ENCODE results near the gene TPTE2.
A peak's percentile ranks its signal among the peaks of the same experiment; 100 is the strongest.
"Not testable (repeated sequence)": the region's sequence is repeated elsewhere in the genome, so short reads cannot be mapped to it uniquely, and the experiment has no call there.

TPTE2 gene

GRCh38 chr13:19561127-19561582, at the start of gene TPTE2:
TPTE2 (minus strand) TSS chr13:19561532; CDS start chr13:19503234, 58,298 bp downstream.
- not testable (repeated sequence) for DNase-seq (ENCODE audit: low read depth)

DNA sequence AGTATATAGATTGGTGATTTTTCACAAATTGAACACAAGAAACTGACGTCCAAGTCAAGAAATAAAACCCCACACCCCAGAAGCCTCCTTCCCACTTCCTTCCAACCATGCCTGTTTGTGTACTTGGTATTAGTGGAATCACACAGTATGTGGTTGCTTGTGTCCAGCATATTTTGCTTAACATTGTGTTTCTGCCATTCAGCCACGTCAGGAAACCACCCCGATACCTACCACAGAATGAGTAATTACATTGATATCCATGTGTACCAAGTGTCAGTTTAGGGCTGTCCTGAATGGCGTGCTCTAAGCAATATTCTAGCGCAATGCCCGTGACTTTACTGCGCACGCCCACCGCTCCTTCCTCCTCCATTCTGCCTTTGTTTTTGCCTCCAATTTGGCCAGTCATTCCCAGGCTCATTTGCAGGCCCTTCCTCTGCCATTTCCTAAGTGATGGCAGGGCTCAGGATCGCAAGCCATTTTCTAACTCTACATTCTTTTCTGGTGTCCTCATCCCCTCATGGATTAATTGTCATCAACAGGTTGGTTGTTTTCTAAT, 46.3 kb upstream of the TPTE2 start:
- no peak for DNase-seq (ENCODE audit: low read depth)

DNA sequence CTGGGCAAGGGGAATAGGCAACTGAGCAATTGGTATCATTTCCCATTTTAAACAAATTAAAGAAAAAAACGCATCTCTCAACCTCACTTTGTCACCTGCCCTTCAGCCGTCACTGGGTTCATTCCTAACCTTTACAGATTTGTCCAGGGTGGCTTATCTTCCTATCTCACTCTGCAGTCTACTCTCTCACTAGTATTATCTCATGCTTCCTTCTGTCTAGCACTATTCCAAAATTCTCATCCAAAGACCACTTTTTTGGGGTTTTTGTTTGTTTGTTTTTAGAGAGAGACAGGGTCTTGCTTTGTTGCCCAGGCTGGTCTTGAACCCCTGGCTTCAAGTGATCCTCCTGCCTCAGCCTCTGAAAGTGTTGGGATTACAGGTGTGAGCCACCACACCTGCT, 45.4 kb upstream of the TPTE2 start:
- no peak for DNase-seq (ENCODE audit: low read depth)

DNA sequence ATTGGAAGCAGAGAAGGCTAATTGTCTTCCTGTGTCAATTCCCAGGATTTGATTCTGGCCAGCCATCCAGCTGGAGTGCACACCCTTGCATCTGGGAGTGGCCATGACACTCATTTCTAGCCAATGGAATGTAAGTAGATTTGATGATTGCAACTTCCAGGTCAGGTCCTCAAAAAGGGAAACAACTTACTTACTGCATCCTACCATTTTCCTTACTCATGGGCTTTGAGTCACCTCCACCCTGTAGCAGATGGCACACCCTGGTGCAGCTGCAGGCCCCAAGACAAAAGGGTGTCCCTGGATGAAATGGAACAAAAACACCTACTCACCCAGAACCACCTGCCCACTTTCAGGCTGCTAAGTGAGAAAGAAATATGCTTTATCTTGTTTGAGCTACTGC, 44.8 kb upstream of the TPTE2 start:
- no peak for DNase-seq (ENCODE audit: low read depth)

GRCh38 chr13:19605161-19605955, 44.0 kb upstream of the TPTE2 start:
- no peak for DNase-seq (ENCODE audit: low read depth)

DNA sequence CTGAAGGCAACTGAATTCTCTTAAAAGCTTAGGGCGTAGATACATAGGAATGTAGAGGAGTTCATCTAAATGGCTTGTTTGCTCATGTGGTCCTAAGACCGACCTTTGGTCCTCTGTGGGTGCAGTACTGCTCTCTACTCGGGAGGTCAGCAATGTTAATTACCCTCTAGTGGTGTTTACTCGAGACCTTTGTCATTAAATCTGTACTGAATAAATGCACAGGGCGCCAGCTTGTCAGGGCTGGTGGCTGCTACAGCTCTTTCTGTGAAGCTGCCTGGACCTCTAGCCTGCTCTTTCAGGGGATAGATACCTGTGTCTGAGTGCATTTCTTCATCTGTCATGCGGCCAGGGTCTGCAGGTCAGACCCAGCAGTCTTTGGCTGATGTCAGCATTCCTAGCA, 43.0 kb upstream of the TPTE2 start:
- no peak for DNase-seq (ENCODE audit: low read depth)

DNA sequence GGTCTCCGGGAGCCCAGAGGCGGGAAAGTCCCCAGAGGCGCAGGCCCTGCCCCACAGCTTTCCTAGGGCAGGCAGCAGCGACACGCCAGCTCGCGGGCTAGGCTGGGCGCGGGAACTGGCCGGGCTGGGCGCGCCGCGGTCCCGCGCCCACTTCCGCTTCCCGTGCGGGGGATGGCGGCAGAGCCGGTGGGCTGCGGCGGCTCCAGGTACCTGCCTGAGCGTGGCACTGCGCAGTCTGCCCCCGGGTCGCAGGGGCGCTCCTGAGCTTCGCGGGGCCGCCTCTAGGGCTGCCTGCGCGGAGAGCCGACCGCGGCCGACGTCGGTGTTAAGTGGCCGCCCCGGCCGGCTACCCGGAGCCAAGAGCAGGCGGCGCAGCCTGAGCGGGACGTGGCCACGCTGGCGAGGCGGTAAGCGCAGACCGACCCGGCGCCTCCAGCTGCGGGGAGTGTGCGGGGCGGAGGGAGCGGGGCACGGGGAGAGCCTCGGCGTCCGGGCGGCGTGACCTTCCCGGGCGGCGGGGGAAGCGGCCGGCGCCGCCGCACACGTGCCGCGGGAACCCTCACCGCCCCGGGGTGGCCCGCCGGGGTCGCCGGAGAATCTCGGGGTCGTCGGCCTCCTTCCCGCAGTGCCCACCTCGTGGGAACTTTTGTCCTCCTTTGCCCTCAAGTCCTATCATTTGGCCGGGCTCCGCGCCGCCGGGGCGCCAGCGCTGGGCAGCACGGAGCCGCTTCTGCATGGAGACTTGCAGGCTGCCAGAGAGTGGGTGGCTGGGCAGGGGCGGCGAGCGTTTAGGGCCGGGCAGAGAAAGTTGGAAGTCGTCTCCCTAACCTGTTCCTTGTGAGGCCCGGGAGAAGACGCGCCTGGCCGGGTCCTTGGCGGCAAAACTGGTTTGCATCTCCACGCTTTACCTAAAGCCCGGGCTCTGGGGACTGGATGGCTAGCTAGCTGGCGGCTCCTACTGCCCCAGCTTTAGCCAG, 40.7 kb upstream of the TPTE2 start:
- DNase-seq (ENCODE audit: low read depth), result no peak

DNA sequence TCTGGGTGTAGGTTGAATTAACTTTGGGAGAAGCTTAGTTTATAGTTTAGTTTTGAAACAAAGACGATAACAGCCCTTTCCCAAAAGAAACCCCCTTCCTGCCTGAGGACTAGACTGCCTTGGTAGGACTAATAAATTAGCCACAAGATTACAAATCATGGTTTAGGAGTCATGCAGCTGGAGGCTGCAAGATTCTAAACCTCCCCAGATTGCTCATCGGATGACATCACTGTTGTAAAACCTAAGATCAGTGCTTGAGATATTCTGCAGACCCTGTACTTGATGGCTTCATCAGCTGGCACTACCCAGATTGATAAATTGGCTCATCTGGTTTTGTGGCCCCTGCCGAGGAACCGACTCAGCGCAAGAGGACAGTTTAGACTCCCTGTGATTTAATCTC, 36.2 kb upstream of the TPTE2 start:
- DNase-seq (ENCODE audit: low read depth), result no peak

- no peak for DNase-seq (ENCODE audit: low read depth)
Measured at GRCh38 chr13:19596960-19597361, 35.6 kb upstream of the TPTE2 start.

- DNase-seq (ENCODE audit: low read depth), result no peak
Measured at GRCh38 chr13:19596086-19596485, 34.8 kb upstream of the TPTE2 start.

DNA sequence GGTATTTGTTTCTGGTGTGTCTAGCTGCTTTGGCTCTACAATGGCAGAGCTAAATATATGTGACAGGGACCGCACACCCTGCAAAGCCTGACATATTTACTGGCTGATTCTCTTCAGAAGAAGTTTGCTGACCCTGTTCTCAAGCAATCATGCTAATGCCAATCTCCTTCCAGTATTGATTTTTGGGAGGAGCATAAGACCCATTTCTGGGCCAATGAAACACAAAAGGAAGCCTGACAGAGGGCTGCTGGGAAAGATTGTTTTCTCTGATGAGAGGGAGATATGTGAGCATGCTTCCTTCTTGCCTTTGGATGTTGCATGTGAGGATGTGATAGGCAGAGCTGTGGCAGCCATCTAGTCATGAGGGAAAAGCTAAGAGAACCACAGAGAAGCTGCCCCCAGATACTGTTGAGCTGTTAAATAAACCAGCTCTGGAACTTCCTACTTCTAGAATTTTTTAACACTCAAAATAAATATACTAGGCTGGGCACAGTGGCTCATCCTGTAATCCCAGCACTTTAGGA, 31.4 kb upstream of the TPTE2 start:
- no peak for DNase-seq (ENCODE audit: low read depth)

- no peak for DNase-seq (ENCODE audit: low read depth)
Measured at GRCh38 chr13:19591864-19592263, 30.5 kb upstream of the TPTE2 start.

- no peak for DNase-seq (ENCODE audit: low read depth)
Measured at GRCh38 chr13:19590423-19590822, 29.1 kb upstream of the TPTE2 start.

GRCh38 chr13:19589312-19589711, 28.0 kb upstream of the TPTE2 start:
- DNase-seq (ENCODE audit: low read depth), result no peak

GRCh38 chr13:19587635-19588300, 26.4 kb upstream of the TPTE2 start:
- DNase-seq (ENCODE audit: low read depth), result no peak

- DNase-seq (ENCODE audit: low read depth), result peak; percentile 64
Measured at GRCh38 chr13:19586904-19587634, 25.7 kb upstream of the TPTE2 start.

DNA sequence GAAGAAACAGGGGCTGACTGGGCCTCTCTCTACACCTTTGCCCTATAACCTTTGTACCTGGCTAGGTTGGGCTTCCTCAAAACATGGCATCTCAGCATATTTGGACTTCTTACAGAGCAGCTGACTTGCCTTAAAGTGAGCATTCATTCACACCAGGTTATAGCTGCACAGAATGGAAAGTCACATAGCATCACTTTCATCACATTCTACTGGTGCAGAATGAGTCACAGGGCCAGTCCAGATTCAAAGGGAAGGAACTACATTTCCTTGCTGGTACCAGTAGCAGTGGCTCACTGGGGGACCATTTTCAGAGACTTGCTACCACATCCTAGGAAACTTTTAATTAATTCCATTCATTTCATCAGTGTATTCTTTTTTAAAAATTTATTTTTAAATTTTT, 20.3 kb upstream of the TPTE2 start:
- no peak for DNase-seq (ENCODE audit: low read depth)

GRCh38 chr13:19575230-19575629, 13.9 kb upstream of the TPTE2 start:
- no peak for DNase-seq (ENCODE audit: low read depth)

DNA sequence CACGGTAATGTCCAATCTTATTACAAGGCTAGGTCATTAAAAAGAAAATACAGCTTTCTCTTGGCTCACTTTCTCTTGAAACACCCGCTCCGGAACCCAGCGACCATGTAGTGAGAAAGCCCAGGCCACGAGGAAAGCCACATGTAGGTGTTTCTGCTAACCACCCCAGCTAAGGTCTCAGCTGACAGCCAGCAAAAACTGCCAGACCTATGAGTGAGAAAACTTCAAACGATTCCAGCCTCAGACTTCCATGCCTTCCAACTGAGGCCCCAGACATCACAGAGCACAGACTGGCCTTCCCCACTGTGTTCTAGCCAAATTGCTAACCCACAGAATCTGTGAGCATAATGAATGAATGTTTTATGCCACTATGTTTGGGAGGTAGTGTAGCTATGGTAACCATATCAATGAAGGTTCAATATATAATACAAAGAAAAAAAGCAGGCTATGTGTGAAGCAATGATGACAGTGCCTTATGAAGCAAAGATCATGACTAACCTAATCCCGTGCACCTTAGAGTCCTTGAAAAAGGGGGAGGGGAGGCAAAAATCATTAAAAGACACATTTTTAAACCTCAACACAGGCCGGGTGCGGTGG, 11.9 kb upstream of the TPTE2 start:
- no peak for DNase-seq (ENCODE audit: low read depth)

GRCh38 chr13:19572280-19572679, 10.9 kb upstream of the TPTE2 start:
- DNase-seq (ENCODE audit: low read depth), result no peak
